Measurements from ENCODE around the gene CLRN3.

The CLRN3 gene

GRCh38 chr10:127836176-127836575 is 56.6 kb downstream of the CLRN3 start:
- DNase-seq, result no peak

GRCh38 chr10:127834791-127835190 is 58.0 kb downstream of the CLRN3 start:
- no peak for DNase-seq

- no peak for DNase-seq
Observed at GRCh38 chr10:127834221-127834620, 58.5 kb downstream of the CLRN3 start.

GRCh38 chr10:127833804-127834203 is 58.9 kb downstream of the CLRN3 start:
- DNase-seq, result no peak

GRCh38 chr10:127832501-127832900 is 60.2 kb downstream of the CLRN3 start:
- no peak for DNase-seq

GRCh38 chr10:127830414-127830813 is 62.3 kb downstream of the CLRN3 start:
- DNase-seq, result no peak
